ENCODE measurements around the gene SLC27A2.

Gene SLC27A2

DNA sequence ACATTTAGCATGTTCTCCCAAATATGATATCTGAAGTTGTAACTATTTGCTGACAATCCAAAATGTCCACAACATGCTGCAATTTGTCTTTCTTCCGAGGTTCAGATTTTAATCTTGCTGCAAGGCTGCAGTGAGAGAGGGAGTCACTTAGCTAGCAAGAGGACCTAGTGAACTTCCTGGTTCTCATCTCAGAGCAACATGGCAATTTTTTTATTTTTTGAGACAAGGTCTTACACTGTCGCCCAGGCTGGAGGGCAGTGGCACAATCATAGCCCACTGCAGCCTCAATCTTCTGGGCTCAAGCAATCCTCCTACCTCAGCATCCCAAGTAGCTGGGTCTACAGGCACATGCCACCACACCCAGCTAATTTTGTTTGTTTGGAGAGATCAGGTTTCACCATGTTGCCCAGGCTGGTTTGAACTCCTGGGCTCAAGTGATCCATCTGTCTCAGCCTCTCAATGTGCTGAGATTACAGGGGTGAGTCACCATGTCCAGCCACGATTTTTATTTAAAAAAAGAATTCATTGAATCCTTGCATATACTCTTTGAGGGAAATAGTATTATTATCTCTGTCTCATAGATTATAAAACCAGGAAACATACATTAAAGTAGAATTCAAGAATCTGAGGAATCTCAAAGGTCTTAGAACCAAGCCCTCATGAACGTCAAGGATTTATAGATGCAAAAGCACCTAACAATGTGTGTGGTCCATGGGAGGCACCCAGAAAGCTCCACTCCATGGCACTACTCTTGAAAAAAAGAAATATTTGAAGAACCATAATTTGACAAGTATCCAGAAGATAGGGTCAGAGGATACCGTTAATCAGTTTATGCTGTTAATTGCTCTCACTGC lies 74.4 kb downstream of the SLC27A2 start:
- no peak overlapping the region for H3K4me3 ChIP-seq (ENCODE audit: low read depth, low read length)
- TF ChIP-seq CTCF (IDR thresholded peaks at IDR 0.05; ENCODE audit: low read depth, low read length): no peak

DNA sequence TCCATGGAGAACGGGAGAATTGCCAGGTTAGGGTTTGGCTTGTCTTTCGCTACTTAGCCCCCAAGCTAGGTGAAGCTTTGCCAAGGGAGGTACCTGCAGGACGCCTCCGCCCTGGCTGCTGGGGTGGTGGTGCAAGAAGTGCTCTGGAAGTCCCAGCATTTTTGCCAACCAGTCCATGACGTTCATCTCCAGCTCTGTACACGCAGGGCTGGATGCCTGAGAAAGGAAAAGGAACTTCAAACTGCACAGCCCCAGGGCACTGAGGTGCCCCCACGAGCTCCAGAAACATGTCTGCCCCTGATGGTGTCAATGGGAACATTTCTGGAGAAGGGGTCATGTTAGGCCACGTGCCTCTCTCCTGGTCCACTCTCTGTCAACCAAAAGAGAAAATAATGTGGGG lies 75.3 kb downstream of the SLC27A2 start:
- no peak overlapping the region for H3K4me3 ChIP-seq (ENCODE audit: low read depth, low read length)

DNA sequence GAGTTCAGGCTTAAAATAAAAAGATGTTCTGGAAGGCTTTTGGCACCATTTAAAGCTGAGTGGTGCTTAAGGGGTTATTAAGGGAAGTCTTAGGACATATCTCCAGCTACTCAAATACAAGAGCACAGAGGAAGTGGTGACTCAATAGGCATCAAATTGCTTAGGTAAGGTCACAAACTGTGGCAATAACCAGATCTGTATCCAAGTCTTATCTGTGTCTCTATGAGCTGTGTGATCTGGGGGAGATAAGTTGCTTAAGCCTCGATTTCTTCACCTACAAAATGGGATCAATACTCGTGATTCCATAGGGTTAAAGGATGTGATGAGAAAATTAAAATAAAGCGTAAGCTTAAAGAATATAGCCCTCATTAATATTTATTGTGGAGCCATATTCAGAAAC lies 75.9 kb downstream of the SLC27A2 start:
- no peak overlapping the region for H3K4me3 ChIP-seq (ENCODE audit: low read depth, low read length)
- TF ChIP-seq CTCF (IDR thresholded peaks at IDR 0.05; ENCODE audit: low read depth, low read length): no peak

More for the DNA sequence above, 75.3 kb downstream of the SLC27A2 start:
- TF ChIP-seq CTCF (IDR thresholded peaks at IDR 0.05; ENCODE audit: low read depth, low read length): no peak

GRCh38 chr15:50259276-50259675 lies 77.3 kb downstream of the SLC27A2 start:
- no peak for TF ChIP-seq CTCF (IDR thresholded peaks at IDR 0.05; ENCODE audit: low read depth, low read length)
- H3K4me3 ChIP-seq (ENCODE audit: low read depth, low read length): no peak overlapping the region

DNA sequence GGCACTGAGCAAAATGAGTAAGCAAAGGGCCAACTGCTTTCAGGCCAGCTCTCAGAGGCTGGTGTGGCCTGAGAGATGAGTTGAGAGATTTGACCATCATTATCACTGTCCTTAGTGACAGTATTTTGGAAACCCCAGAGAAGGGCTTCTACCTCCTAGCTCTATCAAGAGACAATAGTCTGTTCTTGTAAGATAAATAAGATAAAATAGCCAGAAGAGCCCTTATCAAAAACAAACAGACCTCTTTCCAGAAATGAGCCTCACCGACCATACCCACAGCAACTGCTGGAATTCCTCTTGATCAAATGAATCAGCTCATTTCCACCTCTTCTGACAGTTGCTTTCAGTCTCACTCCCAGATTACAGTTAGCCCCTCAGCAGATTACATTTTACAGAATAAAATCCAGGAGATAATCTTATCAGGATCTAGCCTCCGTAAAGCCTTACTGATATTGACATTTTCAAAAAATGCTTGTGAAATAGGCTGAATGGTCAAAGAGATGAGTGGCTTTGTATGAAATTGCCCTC lies 79.0 kb downstream of the SLC27A2 start:
- no peak overlapping the region for H3K4me3 ChIP-seq (ENCODE audit: low read depth, low read length)
- TF ChIP-seq CTCF (IDR thresholded peaks at IDR 0.05; ENCODE audit: low read depth, low read length): no peak

DNA sequence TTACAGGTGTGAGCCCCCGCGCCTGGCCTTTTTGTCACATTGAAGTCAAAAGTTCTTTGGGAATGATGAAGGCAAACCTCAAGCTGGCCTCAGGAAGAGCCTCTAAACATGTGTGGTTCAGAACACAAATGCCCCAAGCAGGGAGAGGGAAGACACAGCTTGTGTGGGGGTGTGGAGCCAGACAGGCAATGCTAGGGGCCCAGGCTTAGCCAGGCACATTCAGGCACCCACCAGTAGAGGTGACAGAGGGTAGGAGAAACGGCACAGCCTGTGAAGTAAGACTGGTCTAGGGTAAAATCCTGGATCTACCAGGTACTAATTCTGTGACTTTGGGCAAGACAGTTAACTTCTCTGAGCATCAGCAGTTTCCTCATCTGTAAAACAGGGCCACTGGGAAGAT lies 80.0 kb downstream of the SLC27A2 start:
- H3K4me3 ChIP-seq (ENCODE audit: low read depth, low read length): no peak overlapping the region
- TF ChIP-seq CTCF (IDR thresholded peaks at IDR 0.05; ENCODE audit: low read depth, low read length): no peak

GRCh38 chr15:50262533-50262932 lies 80.5 kb downstream of the SLC27A2 start:
- no peak for TF ChIP-seq CTCF (IDR thresholded peaks at IDR 0.05; ENCODE audit: low read depth, low read length)
- no peak overlapping the region for H3K4me3 ChIP-seq (ENCODE audit: low read depth, low read length)
